Stimulated activated CD8-positive, alpha-beta memory T cell treated with anti-CD3 and anti-CD28 coated beads, Interleukin-4, amount 100 ng/mL, for 4 hours (primary cell): ENCODE data around the gene TMEM175.

Source experiments
- DNase-seq, 2 donors: peaks; one replicate each; pipeline ENCODE4 v3.0.0-alpha.2; 2020; ENCODE audit warnings: low read depth in 2 of 2, low spot score in 1 of 2

TMEM175 gene, protein sequence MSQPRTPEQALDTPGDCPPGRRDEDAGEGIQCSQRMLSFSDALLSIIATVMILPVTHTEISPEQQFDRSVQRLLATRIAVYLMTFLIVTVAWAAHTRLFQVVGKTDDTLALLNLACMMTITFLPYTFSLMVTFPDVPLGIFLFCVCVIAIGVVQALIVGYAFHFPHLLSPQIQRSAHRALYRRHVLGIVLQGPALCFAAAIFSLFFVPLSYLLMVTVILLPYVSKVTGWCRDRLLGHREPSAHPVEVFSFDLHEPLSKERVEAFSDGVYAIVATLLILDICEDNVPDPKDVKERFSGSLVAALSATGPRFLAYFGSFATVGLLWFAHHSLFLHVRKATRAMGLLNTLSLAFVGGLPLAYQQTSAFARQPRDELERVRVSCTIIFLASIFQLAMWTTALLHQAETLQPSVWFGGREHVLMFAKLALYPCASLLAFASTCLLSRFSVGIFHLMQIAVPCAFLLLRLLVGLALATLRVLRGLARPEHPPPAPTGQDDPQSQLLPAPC

DNA sequence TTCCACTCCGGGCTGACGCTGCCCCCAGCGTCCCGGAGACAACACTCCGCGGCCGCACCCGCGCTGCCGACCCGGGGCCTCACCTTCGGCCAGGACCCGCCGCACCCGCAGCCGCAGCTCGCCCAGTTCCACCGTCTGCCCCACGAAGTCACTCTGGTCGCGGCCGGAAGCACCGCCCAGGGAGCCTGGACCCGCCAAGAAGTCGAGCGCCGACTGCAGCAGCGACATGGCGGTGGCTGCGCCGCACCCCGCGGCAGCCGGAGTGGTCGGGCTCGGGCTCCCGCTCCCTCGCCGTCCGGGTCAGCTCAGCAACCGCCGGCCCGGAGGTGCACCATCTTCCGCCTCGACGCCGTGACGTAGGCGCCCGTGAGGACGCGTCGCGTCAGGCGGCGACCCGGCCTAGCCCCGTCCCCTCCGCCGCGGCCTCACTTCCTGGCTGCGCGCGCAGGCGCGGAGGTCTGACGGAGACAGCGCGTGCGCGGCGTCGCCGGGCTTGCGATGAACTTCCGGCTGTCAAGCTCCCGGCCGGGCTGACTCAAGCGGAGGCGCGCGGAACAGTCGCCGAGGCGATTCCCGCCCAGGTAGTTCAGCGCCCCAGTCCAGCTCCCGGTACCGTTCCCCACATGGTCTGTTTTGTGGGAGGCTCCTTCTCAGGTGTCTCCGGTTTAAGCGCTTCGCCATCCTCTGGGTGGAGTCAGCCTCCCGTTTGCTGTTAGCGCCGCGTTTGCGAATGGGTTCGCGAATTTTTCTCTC, at the start of gene TMEM175, which contains the start of gene GAK:
Gene TMEM175 (plus strand): TSS at position 501 of the 753 bp plus-strand sequence. CDS start 15,280 bp downstream, outside the sequence.
Gene GAK (minus strand): TSS at position 357 of the 753 bp plus-strand sequence. CDS start 129 bp downstream, at position 228.
- DNase-seq = peak; percentile 84 to 92

DNA sequence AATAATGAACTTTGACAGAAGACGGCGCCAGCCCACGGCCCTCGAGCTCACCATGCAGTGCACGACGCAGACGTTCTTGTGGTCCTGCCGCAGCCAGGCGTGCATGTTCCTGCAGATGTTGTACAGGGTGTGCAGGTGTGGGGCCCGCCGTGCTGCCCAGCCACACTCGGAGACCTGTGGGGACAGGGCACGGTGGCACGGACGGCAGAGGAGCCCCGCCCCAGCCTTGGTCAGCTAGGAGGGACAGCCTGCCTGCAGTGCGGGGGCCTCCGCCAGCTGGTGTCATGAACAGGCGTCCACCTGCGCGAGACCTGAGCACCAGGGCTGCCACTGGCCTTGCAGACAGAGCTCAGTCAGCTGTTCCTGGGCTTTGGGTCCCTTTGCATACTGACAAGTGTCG, 49.6 kb upstream of the TMEM175 start:
- DNase-seq = no peak

DNA sequence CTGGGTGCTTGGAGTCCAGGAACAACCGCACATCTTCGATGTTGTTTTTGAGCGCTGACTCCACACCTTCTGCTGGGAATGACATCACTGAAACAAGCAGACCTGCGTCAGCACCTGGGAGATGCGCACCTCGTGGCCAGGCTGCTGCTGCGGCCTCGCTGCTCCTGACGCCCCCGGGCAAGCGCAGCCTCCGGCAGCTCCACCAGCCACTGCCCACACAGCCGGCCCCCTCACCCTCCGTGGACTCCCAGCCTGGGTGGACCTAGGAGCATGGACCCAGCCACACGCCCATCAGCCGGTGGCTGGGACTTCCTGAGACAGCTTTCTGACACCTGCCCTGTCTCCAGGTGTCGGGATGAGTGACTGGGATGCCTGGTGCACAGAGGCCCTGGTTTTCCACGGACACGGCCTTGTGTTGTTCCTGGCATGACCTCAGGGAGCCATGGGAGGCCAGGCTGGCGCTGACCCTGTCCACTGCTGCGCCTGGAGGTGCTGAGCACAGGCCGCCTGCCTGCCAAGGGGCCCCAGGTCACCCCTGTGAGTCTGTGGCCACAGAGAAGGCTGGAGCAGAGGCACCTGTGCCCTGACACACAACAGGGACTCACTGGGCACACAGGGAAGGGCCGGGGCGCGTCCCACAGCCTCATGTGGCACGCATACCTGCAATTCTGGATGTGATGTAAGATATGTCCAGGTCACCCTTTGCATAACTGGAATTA, 48.7 kb upstream of the TMEM175 start:
- no peak for DNase-seq

DNA sequence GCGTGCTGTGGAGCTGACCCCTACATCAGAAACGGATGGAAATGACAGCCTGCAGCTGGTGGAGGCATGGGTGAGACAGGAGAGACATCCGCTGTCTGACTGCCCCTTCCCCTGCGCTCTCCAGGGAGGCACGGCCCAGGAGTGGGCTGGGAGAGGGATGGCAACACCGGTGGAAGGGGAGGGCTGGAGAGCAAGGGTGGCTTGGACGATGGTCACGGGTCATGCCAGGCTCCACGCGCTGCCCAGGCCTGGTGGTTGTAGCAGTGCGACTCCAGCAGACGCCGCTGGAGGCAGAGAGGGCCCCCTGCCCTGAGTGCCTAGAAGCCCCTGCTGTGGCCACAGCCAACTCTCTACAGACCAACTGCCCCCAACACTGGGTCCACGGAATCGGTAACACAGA, 48.0 kb upstream of the TMEM175 start:
- DNase-seq = no peak

DNA sequence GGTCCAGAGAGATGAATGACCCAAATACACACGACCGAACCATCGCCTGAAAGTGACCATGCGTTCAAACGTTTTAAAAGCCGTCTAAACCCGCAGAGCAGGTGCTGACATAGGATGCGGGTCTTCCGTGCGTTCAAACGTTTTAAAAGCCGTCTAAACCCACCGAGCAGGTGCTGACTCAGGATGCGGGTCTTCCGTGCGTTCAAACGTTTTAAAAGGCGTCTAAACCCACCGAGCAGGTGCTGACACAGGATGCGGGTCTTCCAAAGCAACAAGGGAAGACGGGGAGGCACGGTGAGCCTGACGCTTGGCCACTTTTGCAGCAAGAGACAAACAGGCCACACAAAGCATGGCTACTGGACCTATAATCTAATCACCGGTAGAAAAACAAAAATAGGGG, 47.4 kb upstream of the TMEM175 start:
- DNase-seq = no peak

DNA sequence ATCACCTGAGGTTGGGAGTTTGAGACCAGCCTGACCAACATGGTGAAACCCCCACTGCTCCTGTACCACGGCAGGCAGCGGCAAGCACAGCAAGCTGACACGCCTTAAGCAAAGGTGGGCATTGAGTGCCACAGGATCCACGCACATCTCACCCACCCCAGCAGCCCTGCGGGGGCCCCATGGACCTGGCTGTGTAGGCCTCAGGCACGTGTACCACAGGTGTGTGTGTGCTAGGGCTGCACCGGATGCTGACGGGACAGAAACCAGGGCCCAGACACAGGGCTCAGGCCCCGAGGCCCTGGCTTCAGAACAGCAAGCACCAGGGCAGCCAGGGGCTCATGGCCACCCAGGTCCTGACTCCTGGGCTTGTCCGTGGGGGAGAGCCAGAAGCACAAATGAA, 46.9 kb upstream of the TMEM175 start:
- no peak for DNase-seq

DNA sequence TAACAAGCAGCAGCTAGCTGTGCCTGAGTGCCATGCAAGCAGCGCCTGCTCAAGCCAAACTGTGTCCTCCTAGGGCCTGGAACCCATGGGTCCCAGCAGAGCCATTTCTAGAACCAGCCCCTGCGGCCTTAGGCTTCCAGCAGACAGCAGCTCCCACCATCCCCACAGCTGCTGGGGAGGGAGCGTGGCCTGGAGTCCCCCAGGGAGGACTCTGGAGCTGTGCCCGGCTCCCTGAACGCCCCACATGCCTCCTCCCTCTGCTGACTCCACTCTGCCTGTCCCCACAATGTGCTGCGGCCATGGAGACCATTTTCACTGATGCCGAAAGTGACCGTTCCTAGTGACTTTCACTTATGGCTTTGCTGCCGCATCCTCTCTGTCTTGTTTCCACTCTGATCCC, 46.0 kb upstream of the TMEM175 start:
- no peak for DNase-seq

DNA sequence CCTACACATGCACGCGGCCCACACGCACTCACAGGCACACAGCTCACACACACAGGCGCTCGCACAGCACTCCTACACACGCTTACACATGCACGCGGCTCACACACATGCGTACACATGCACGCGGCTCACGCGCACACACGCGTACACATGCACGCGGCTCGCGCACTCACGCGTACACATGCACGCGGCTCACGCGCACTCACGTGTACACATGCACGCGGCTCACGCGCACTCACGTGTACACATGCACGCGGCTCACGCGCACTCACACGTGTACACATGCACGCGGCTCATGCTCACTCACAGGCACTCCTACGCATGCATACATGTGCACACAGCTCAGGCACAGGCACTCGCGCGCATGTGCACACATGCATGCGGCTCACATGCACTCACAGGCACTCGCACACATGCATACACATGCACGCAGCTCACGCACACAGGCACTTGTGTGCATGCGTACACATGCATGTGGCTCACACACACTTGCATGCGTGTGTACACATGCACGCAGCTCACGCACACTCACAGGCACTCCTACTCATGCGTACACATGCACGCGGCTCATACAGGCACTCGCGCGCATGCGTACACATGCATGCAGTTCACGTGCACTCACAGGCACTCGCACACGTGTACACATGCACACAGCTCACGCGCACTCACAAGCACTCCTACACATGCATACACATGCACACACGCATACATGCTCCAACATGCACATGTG, 45.1 kb upstream of the TMEM175 start:
- DNase-seq = no peak

DNA sequence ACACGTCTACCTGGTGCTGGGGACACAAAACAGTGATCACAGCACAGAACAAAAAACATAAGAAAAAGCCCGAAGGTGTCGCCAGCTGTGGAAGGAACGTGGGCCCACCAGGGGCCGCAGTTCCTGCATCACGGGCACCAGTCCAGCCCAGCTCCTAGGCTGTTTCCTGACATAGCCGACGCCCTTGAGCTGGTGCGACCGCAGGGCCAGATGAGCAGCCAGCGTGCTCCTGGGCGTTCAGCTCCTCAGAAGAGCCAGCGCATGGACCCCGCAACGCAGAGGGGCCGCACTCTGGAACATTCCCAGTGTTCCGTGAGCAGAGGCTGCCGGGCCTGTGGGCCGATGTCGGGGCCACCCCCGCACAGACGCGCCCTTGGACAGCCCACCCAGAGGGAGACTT, 44.2 kb upstream of the TMEM175 start:
- no peak for DNase-seq

DNA sequence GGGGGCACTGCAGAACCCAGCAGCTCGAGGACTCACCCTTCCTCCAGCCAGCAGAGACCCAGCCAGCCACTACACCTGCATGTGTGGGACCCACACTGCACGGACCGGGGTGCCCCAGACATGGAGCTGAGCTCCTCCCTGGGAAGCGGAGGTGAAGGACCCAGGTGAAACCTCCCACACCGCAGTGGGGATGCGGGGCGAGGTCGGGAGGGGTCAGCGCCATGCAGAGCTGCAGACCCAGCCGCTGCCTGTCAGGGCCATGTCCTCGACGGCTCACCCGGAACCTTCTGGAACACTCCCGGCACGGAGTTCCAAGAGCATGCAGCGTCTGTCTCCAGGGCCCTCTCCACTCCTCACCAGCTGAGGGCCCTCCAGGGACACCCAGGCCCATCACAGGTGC, 42.7 kb upstream of the TMEM175 start:
- DNase-seq = no peak

DNA sequence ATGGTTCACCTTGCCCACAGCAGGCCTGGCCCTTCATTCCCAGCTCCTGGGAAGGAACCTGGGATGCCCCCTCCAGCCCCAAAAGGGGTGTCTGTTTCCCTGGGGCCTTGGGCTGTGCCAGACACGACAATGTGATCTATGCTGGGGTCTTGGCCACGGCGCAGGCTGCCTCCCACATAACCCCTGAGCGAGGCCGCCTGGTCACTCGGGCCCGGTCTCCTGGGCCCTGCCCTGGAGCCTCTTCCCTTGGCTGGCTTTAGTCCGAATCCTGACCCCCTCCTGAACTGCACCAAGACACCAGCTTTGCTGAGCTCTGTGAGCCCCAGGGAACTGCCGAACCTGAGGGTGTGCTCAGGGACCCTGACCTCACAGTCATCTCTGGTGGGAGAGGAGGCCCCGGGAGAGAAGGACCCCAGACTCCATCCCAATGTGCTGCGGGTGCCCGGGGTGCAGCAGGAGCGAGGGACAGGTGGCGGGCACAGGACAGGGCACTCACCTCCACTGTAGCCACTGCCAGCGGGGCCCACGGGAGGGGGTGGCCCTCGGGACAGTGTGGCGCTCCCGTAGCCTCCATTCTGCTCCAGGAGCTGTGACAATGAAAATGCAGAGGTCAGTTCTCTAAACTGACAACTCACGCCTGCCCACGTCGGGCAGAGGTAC, 42.1 kb upstream of the TMEM175 start:
- no peak for DNase-seq

DNA sequence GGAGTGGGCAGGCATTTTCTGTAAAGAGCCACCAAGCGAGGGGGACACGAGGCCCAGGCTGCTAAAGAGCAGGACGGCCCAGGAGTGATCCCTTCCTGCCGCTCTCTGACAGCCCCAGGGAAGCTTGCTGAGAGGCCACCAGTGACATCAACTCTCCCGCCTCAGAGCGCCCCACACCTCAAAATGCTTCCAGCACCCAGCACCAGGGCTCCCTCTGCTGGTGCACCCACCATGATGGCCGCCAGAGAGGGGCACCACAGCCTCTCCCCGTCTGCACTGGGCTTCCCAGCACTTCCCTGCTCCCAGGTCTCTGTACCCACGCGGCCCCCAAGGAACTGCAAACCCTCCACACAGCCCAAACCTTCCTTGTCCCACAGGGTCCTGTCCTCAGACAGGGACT, 40.5 kb upstream of the TMEM175 start:
- DNase-seq = no peak

DNA sequence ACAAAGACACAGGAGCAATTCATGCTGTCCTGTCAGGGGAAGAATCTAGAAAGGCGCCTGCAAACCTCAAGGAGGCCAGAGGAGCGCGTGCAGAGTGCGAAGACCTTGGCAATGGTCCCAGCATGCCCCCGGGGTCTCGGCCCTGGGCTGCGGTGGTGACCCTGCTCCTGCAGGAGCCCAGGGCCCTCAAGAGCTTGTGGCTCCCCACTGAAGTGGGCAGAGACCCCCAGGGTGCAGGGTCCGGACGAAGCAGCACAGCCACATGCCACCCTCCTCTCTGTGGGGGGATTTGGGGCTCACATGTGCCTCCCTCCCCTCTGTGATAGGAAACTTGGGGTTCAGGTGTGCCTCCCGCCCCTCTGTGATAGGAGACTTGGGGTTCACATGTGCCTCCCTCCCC, 39.5 kb upstream of the TMEM175 start:
- no peak for DNase-seq

DNA sequence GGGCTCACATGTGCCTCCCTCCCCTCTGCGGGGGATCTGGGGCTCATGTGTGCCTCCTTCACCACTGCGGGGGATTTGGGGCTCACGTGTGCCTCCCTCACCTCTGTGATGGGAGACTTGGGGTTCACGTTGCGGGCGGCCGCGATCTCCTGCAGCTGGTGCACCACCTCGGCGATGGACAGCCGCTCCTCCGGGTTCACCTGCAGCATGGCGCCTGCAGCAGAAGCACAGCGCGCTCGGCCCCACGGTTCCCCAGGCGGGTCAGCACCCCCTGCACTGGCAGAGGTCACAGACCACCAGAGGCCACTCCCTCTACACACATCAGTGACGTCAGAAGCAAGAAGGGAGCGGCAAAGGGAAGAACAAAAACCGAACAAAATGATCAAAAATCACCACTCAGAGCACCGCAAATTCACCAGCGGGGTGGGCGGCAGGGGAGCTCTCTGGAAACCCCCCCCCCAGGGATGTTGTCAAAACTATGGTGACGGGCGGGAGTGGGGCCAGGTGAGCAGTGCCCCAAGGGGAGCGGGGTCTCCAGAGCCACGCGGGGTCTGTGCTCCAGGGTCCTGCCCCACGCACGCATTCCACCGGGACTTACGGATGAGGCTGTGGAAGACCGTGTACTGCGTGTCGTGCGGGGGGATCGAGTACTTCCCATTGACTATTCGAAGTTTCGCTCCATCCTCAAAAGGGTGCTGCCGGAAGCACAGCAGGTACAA, 38.8 kb upstream of the TMEM175 start:
- no peak for DNase-seq

DNA sequence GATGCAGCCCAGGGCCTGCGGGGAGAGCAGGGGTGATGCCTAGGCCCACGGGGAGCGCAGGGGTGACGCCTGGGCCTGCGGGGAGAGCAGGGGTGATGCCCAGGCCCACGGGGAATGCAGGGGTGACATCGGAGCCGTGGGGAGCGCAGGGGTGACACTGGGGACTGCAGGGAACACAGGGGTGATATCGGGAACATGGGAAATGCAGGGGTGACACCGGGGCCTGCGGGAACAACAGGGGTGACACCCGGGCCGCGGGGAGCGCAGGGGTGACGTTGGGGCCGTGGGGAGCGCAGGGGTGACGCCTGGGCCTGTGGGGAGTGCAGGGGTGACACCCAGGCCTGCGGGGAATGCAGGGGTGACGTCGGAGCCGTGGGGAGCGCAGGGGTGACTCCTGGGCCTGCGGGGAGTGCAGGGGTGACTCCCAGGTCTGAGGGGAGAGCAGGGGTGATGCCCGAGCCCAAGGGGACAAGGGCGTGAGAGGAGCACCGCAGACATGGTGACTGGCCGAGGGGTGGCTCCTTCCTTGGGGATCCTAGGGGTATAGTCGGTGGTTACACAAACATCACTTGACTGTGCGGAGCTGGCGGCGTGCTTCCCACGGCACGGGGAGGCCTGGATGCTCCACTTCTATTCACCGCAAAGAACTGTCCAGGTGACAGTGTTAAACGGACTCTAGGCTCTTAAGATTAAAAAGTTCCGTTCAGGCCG, 38.1 kb upstream of the TMEM175 start:
- no peak for DNase-seq

DNA sequence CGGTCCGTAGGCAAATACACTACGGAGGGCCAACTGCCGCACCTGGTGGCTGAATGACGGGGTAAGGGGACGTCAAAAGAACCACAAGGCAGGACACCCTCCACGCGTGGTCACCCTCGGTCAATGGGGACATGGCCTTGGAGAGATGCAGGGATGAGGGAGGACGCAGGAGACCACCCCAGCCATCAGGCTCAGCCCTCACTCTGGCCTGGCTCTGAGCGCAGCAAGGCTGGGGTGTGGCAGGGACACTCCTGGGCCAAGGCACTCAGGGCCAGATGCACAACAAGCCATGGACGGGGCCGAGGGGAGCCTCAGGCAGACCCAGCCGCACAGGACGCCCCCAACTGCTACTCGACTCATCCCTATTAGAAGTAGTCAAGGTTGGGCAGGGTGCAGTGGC, 36.7 kb upstream of the TMEM175 start:
- DNase-seq = no peak

DNA sequence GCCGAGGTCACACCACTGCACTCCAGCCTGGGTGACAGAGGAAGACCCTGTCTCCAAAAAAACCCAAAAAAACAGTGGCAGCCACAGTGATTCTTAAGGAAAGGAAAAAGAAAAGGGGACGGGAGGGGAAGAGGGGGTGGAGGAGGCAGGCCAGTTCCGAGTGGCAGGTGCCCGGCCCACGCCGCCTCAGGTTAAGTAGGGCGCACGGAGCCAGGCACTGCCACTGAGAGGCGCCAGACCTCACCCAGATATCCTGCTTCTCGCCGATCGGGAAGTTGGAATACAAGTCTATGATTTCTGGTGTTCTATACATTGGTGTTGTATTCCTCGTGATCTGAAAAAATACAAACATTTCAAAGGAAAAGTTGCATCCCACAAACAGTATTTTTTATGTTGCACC, 36.0 kb upstream of the TMEM175 start:
- DNase-seq = no peak

DNA sequence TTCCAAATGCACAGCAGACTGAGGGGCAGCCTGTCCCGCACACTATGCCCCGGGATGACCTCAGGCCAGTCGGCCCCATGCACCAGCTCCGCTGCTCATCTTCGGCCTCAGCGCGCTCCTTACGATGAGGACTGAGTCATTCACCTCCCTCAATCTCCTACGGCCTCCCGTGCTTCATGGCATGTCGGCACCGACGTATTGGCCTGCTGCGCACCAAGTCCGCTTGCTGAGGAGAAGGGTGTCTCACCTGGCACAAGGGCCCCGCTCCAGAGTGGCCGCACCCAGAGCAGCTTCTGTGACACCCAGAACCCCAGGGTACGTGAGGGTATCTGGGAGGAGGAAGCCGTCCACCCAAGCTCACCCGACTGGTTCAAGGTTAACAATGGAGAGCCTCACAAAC, 35.6 kb upstream of the TMEM175 start:
- no peak for DNase-seq

DNA sequence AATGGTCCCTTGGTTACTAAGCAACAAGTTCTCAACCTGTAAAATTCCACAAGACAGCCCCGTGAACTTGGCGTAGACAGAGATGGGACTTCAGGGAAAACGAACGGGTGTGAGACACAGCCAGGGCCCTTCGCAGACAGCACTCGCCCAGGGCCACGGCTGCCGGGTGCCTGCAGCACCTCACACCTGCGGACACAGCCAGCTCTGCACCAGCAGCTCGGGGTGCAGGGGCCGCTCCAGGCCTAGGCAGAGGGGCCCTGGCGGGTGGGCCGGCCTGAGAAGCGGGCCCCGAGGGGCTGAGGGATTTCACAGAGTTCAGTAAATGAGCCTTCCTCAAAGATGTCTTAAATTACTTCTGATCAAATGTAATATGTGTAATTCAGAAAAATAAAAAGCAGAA, 34.1 kb upstream of the TMEM175 start:
- DNase-seq = no peak
